Lower leg skin (tissue), 3 donors: Measurements from ENCODE around the gene FEM1B.

ENCODE experiments used
- CTCF ChIP-seq, 3 donors: fragments of 450-650 bp; IDR thresholded peaks; one replicate each; pipeline ENCODE4 v1.5.1; 2016; ENCODE audit warnings: antibody characterized with exemption in 3 of 3, mild to moderate bottlenecking in 3 of 3, moderate library complexity in 2 of 3
- POLR2A ChIP-seq, 2 donors: fragments of 450-650 bp; IDR thresholded peaks; one replicate each; pipeline ENCODE4 v1.6.1; 2016 to 2017; ENCODE audit warnings: antibody characterized with exemption in 2 of 2, mild to moderate bottlenecking in 1 of 2, moderate library complexity in 1 of 2

- TF ChIP-seq CTCF (IDR thresholded peaks at IDR 0.05): no peak
- no peak for TF ChIP-seq POLR2A (IDR thresholded peaks at IDR 0.05)
Measured at GRCh38 chr15:68310804-68311463, 33.4 kb downstream of the FEM1B start.
